HL-60 (cell line): ENCODE measurements around the gene DHX15.

Experiments
- GABPA ChIP-seq: IDR thresholded peaks from 2 replicates; pipeline ENCODE4 v1.6.1; 2012; ENCODE audit warnings: low read depth
- POLR2AphosphoS5 ChIP-seq: IDR thresholded peaks from 2 replicates; pipeline ENCODE4 v1.6.1; 2012; ENCODE audit warnings: low read depth
- SPI1 ChIP-seq: IDR thresholded peaks from 2 replicates; pipeline ENCODE4 v1.6.1; 2012; ENCODE audit warnings: low read depth, mild to moderate bottlenecking, borderline replicate concordance
- TF ChIP-seq, protein P1 (sequence below): IDR thresholded peaks from one replicate; pipeline ENCODE4 v1.5.1; 2011; ENCODE audit warnings: low read length, control low read depth, inconsistent platforms; ENCODE audit not compliant: insufficient read depth
- TF ChIP-seq, protein P2 (sequence below): IDR thresholded peaks from 2 replicates; pipeline ENCODE4 v1.6.1; 2012; ENCODE audit warnings: low read depth; ENCODE audit not compliant: insufficient replicate concordance

DNA sequence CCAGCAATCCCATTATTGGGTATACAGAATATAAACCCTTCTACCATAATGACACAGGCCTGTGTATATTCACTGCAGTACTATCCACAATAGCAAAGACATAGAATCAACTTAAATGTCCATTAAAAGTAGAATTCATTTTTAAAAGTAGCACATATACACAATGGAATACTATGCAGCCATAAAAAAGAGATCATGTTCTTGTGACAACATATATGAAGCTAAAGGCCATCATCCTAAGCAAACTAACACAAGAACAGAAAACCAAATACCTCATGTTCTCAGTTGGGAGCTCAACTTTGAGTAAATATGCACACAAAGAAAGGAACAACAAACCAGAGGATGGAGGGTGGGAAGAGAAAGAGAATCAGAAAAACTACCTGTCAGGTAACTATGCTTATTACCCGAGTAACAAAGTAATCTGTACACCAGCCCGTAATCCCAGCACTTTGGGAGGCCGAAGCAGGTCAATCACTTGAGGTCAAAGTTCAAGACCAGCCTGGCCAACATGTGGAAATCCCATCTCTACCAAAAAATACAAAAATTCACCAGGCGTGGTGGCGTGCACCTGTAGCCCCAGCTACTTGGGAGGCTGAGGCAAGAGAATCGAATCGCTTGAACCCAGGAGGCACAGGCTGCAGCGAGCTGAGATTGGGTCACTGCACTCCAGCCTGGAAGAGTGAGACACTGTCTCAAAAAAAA is 22.8 kb downstream of the DHX15 start:
- TF ChIP-seq, protein P1, sequence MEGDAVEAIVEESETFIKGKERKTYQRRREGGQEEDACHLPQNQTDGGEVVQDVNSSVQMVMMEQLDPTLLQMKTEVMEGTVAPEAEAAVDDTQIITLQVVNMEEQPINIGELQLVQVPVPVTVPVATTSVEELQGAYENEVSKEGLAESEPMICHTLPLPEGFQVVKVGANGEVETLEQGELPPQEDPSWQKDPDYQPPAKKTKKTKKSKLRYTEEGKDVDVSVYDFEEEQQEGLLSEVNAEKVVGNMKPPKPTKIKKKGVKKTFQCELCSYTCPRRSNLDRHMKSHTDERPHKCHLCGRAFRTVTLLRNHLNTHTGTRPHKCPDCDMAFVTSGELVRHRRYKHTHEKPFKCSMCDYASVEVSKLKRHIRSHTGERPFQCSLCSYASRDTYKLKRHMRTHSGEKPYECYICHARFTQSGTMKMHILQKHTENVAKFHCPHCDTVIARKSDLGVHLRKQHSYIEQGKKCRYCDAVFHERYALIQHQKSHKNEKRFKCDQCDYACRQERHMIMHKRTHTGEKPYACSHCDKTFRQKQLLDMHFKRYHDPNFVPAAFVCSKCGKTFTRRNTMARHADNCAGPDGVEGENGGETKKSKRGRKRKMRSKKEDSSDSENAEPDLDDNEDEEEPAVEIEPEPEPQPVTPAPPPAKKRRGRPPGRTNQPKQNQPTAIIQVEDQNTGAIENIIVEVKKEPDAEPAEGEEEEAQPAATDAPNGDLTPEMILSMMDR = no peak
- TF ChIP-seq, protein P2, sequence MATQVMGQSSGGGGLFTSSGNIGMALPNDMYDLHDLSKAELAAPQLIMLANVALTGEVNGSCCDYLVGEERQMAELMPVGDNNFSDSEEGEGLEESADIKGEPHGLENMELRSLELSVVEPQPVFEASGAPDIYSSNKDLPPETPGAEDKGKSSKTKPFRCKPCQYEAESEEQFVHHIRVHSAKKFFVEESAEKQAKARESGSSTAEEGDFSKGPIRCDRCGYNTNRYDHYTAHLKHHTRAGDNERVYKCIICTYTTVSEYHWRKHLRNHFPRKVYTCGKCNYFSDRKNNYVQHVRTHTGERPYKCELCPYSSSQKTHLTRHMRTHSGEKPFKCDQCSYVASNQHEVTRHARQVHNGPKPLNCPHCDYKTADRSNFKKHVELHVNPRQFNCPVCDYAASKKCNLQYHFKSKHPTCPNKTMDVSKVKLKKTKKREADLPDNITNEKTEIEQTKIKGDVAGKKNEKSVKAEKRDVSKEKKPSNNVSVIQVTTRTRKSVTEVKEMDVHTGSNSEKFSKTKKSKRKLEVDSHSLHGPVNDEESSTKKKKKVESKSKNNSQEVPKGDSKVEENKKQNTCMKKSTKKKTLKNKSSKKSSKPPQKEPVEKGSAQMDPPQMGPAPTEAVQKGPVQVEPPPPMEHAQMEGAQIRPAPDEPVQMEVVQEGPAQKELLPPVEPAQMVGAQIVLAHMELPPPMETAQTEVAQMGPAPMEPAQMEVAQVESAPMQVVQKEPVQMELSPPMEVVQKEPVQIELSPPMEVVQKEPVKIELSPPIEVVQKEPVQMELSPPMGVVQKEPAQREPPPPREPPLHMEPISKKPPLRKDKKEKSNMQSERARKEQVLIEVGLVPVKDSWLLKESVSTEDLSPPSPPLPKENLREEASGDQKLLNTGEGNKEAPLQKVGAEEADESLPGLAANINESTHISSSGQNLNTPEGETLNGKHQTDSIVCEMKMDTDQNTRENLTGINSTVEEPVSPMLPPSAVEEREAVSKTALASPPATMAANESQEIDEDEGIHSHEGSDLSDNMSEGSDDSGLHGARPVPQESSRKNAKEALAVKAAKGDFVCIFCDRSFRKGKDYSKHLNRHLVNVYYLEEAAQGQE = no peak
- TF ChIP-seq POLR2AphosphoS5 (no peak), GABPA (no peak), SPI1 (no peak)
